Effector memory CD4-positive, alpha-beta T cell (primary cell): ENCODE results near the gene COG2.

Experiments
- DNase-seq, 3 donors: peaks; one replicate each; pipeline ENCODE4 v3.0.0-alpha.2; 2020
- H3K27ac ChIP-seq: 2 replicates; pipeline ENCODE4 v1.7.0; 2013; ENCODE audit warnings: mild to moderate bottlenecking, low read length, moderate library complexity; ENCODE audit not compliant: insufficient read depth, poor library complexity, severe bottlenecking
- H3K27me3 ChIP-seq: replicated peaks from 2 replicates; pipeline ENCODE4 v1.7.0; 2013; ENCODE audit warnings: mild to moderate bottlenecking, low read length; ENCODE audit not compliant: insufficient read depth, control insufficient read depth, poor library complexity, severe bottlenecking
- H3K36me3 ChIP-seq: 2 replicates; pipeline ENCODE4 v1.7.0; 2013; ENCODE audit warnings: mild to moderate bottlenecking, low read length, moderate library complexity; ENCODE audit not compliant: control insufficient read depth, insufficient read depth
- H3K4me1 ChIP-seq: 2 replicates; pipeline ENCODE4 v1.7.0; 2013; ENCODE audit warnings: low read length, mild to moderate bottlenecking; ENCODE audit not compliant: control insufficient read depth, insufficient read depth, poor library complexity, severe bottlenecking
- H3K4me3 ChIP-seq: 2 replicates; pipeline ENCODE4 v1.7.0; 2013; ENCODE audit warnings: low read length, low read depth, mild to moderate bottlenecking; ENCODE audit not compliant: insufficient read depth, poor library complexity, severe bottlenecking
- H3K9me3 ChIP-seq: 2 replicates; pipeline ENCODE4 v1.7.0; 2013; ENCODE audit warnings: mild to moderate bottlenecking, low read length, moderate library complexity; ENCODE audit not compliant: control insufficient read depth

COG2 gene

DNA sequence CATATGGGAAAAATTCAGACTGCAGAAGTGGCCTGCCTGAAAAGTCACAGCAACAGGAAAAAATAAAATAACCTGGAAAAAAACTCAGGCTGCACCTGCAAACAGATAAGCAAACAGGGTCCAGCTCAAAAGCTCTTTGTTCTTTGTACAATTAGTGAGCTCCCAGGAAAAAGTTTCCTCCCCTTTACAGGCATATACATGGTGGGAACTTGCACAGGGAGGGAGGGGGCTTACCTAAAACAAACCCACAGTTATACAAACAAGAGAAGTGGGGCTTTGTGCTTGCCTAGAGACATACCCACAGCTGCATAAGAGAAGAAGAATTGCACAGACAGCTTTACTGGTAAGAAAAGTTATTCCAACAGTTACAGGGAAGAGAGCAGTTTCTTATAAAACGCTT is 31.7 kb upstream of the COG2 start:
- no peaks in the 10 kb centered on the region for H3K27me3 ChIP-seq
- no peaks in the 10 kb centered on the region for H3K4me1 ChIP-seq
- H3K9me3 ChIP-seq: no peaks in the 10 kb centered on the region
- no peak for DNase-seq
- H3K27ac ChIP-seq: no peak overlapping the region
- H3K36me3 ChIP-seq: no peaks in the 10 kb centered on the region
- H3K4me3 ChIP-seq: no peak overlapping the region

DNA sequence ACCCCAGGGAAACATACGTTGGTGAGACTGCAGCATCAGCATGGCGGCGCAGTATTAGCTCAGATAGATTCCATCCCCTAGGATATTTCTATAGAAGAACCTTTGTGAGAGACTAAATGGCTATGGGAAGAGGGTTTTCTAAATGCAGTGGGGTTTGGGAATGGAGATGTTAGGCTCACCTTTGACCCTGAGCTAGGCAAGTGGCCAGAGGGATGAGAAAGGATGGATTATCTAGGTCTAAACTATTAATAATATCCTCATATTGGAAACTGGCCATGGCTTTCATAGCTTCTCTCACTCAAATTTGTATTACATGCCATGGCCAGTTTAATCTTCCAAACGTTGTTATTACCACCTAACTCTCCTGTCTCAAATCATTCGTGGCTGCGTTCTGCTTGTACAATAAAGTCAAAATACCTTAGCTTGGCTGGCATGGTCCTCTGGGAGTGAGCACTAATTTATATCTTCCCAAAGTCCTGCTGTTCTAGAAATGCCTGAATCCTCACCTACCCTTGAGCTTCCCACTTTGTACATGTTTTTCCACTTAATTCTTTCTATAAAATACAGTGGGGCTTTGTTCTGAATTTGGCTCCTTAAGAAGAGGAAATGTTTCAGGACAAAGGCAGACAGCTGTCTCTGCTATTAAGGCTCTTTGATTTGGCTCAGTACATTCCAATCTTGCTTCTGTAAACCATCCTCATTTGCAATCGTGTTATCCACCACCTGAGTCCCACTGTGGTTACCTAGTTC is 31.0 kb upstream of the COG2 start:
- no peak overlapping the region for H3K27ac ChIP-seq
- DNase-seq: no peak
- H3K4me1 ChIP-seq: no peaks in the 10 kb centered on the region
- no peak overlapping the region for H3K4me3 ChIP-seq
- no peaks in the 10 kb centered on the region for H3K27me3 ChIP-seq
- H3K36me3 ChIP-seq: no peaks in the 10 kb centered on the region
- no peaks in the 10 kb centered on the region for H3K9me3 ChIP-seq

DNA sequence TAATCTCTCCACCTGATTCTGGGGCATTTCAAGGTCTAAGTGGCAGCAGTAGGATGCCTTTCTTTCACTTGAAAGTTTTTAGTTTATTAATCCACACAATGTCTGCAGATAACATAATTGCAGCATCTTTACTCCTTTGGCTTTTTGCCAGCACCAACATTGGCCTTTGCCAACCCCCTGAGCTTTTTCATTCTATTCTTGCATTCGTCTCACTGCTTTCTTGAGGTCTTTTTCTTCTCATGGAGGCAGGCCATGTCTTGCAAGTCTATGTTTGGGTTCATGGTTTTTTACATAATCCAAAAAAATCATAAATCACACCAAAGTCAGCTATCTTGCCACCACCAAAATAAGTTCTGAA is 30.4 kb upstream of the COG2 start:
- no peaks in the 10 kb centered on the region for H3K36me3 ChIP-seq
- no peaks in the 10 kb centered on the region for H3K9me3 ChIP-seq
- H3K4me1 ChIP-seq: no peaks in the 10 kb centered on the region
- no peak for DNase-seq
- no peak overlapping the region for H3K4me3 ChIP-seq
- H3K27ac ChIP-seq: no peak overlapping the region
- no peaks in the 10 kb centered on the region for H3K27me3 ChIP-seq

DNA sequence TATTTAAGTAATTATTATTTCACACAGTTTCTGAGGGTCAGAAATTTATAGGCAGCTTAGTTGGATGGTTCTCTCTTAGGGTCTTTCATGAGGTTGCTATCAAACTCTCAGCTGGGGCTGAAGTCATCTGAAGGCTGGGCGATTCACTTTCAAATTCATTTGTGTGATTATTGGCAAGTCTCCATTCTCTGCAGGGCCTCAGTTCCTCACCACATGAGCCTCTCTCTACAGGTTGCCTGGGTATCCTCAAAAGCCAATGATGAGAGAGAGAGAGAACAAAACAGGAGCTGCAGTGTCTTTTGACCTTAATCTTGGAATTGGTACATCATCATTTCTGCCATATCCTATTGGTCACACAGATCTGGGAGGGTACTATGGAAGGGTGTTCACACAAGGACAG is 29.6 kb upstream of the COG2 start:
- no peaks in the 10 kb centered on the region for H3K27me3 ChIP-seq

DNA sequence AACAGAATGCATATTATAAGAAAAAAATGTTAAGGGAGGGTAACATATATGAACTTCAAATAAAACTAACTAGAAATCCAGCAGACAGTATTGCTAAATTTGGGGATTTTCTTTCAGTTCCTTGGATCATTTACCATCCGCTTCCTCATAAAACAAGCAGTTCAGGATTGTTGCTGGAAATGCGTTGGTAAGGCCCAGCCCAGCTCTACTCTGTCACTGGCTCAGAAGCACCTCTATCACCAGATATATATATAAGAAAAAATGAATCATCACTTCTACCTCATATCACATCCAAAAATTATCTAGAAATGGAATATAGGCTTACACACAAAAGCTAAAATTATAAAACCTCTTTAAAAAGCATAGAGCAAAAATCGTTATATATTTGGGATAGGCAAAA is 28.2 kb upstream of the COG2 start:
- DNase-seq: no peak
- Histone ChIP-seq H3K4me1 (no peaks in the 10 kb centered on the region), H3K9me3 (no peaks in the 10 kb centered on the region), H3K27me3 (no peaks in the 10 kb centered on the region), H3K36me3 (no peaks in the 10 kb centered on the region), H3K4me3 (no peak overlapping the region), H3K27ac (no peak overlapping the region)

More for the DNA sequence above, 29.6 kb upstream of the COG2 start:
- H3K4me3 ChIP-seq: no peak overlapping the region
- no peaks in the 10 kb centered on the region for H3K36me3 ChIP-seq
- no peak overlapping the region for H3K27ac ChIP-seq
- no peaks in the 10 kb centered on the region for H3K9me3 ChIP-seq
- no peaks in the 10 kb centered on the region for H3K4me1 ChIP-seq
- no peak for DNase-seq

DNA sequence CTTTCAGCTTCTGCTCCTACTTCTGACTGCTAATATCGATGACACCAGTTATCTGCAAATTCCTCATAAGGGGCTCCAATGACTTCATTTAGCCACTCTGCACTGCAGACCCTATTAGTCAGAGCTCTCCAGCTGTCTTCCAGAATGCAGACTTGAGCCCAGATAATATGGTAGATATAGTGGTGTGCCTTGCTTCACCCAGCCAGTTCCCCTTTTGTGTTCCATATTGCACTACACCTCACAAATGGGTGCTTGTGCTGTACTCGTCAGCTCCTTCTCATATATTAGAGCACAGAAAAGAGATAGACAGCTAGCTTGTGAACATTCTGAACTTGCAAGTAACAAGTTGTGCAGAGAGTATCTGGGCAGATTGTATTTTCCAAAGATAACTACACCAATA is 23.7 kb upstream of the COG2 start:
- H3K27me3 ChIP-seq: no peaks in the 10 kb centered on the region
- no peaks in the 10 kb centered on the region for H3K9me3 ChIP-seq
- H3K27ac ChIP-seq: no peak overlapping the region
- DNase-seq: no peak
- no peak overlapping the region for H3K4me3 ChIP-seq
- no peaks in the 10 kb centered on the region for H3K4me1 ChIP-seq
- no peaks in the 10 kb centered on the region for H3K36me3 ChIP-seq

DNA sequence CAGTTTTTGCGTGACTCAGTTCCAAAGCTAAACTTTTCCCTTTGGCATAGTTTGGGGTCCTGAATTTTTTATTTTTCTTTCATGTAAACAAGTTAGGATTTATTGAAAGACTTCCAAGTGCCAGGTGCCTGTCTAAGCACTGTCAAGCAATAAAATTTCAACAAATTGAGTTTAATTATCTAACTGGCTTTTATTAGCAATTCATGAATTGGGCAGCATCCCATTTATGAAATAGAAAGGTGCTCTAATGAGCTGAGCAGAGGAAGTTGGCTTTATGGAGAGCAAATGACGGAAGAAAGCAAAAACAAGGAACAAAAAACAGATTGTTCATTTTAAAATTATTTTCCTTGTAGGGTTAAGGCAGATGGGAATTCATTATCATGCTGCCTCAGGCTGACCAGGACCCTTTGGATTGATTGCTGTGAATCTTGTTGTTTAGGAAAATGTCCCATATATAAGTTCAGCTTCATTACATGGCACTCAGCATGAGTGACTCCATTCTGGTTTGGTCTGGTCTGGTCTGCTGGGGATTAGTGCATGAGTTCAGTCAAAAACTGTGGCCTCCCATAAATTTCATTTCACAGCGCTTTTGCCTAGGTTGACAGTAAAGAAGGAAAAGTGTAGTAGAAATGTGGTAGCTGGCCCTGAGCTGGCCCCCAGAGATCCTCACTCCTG is 21.5 kb upstream of the COG2 start:
- H3K36me3 ChIP-seq: no peaks in the 10 kb centered on the region
- no peak for DNase-seq
- H3K4me1 ChIP-seq: no peaks in the 10 kb centered on the region
- no peak overlapping the region for H3K4me3 ChIP-seq
- H3K9me3 ChIP-seq: no peaks in the 10 kb centered on the region
- H3K27me3 ChIP-seq: no peaks in the 10 kb centered on the region
- H3K27ac ChIP-seq: no peak overlapping the region

DNA sequence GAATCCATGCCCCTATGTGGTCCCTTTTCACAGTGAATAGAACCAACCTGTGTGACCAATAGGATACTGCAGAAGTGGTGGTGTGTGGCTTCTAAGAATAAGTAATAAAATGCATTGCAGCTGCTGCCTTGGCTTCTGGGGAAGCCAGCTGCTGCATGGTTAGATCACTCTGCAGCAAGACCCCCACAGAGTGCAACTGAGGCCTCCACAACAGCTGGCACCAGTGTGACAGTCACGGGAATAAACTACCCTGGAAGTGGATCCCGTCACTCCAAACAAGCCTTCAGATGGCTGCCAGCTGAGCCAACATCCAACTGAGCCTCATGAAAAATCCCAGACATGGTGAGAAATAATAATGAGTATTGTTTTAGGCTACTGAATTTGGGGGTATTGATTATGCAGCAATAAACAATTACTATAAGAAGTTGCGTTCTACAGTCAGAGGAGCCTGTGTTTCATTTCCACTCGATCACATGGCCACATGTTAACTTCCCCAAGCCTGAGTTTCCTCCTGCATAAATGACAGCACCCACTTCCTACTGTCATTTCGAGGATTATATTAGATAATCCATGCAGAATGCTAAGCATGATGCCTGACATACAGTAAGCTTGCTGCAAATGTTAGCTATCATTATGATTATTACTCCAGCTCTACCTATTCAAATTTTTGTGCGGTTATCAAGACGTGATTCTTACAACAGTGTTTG is 20.8 kb upstream of the COG2 start:
- no peak overlapping the region for H3K4me3 ChIP-seq
- no peaks in the 10 kb centered on the region for H3K36me3 ChIP-seq
- H3K27me3 ChIP-seq: no peaks in the 10 kb centered on the region
- DNase-seq: no peak
- H3K4me1 ChIP-seq: no peaks in the 10 kb centered on the region
- H3K9me3 ChIP-seq: no peaks in the 10 kb centered on the region
- no peak overlapping the region for H3K27ac ChIP-seq

DNA sequence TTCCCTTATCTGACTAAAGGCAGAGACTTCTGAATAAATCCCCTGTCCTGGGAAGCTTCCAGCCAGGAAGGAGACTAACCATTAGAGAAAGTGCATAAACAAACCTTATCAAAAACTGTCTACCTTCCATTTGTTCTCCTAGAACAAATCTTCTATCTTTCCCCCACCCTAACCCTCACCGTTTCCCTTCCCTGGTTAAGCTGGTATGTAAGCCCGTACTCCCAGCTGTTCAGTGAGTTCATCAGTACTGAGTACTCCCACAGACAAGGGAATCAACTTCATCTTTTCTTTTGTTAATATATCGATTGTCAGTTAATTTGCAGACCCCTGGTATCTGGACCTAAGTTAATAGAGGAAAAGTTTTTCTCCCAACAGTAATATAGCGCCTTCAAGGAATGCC is 20.1 kb upstream of the COG2 start:
- Histone ChIP-seq H3K9me3 (no peaks in the 10 kb centered on the region), H3K36me3 (no peaks in the 10 kb centered on the region), H3K27me3 (no peaks in the 10 kb centered on the region), H3K27ac (no peak overlapping the region), H3K4me1 (no peaks in the 10 kb centered on the region), H3K4me3 (no peak overlapping the region)
- no peak for DNase-seq

DNA sequence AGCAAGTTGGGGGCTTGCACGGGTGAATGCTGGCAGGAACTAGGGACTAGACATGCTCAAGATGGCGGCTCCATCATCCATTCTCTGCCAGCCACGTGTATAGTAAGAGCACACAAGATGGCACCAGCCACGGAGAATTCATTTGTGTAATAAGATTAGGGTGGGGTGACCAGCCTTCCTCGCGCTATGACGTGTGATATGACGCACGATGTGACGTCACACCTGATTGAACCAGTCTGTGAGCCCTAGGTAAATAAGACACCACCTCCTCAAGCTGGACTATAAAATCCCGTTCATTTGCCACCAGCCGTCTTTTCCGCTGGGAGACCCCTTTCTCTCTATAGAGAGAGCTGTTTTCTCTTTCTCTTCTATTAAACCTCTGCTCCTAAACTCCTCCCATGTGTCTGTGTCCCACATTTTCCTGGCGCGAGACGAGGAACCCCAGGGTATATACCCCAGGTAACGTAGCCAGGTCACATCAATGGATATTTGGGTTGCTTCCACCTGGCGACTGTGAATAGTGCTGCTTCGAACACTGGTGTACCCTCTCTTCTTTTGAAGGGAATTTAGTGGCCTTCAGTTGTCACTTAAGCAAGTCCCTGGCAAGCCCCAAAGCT is 18.1 kb upstream of the COG2 start:
- no peak for DNase-seq
- Histone ChIP-seq H3K36me3 (no peaks in the 10 kb centered on the region), H3K4me3 (no peak overlapping the region), H3K27ac (no peak overlapping the region), H3K9me3 (no peaks in the 10 kb centered on the region), H3K27me3 (no peaks in the 10 kb centered on the region), H3K4me1 (no peaks in the 10 kb centered on the region)
